ENCODE results near the gene TENM4.

TENM4 gene

GRCh38 chr11:79139900-79140299 is 300.9 kb downstream of the TENM4 start:
- Histone ChIP-seq H3K9ac (ENCODE audit: low read length) (no peak overlapping the region), H3K36me3 (ENCODE audit: control insufficient read depth, insufficient read depth, low read length) (no peaks in the 10 kb centered on the region), H3K9me3 (ENCODE audit: control insufficient read depth, low read length) (no peaks in the 10 kb centered on the region), H3K4me1 (ENCODE audit: control insufficient read depth, insufficient read depth, low read length) (no peaks in the 10 kb centered on the region), H3K4me3 (ENCODE audit: low read length) (no peak overlapping the region), H3K27me3 (ENCODE audit: control insufficient read depth, insufficient read depth, low read length) (no peaks in the 10 kb centered on the region)

GRCh38 chr11:79129702-79130101 is 311.1 kb downstream of the TENM4 start:
- Histone ChIP-seq H3K4me1 (ENCODE audit: control insufficient read depth, insufficient read depth, low read length) (no peaks in the 10 kb centered on the region), H3K9me3 (ENCODE audit: control insufficient read depth, low read length) (no peaks in the 10 kb centered on the region), H3K36me3 (ENCODE audit: control insufficient read depth, insufficient read depth, low read length) (no peaks in the 10 kb centered on the region), H3K27me3 (ENCODE audit: control insufficient read depth, insufficient read depth, low read length) (no peaks in the 10 kb centered on the region), H3K4me3 (ENCODE audit: low read length) (no peak overlapping the region), H3K9ac (ENCODE audit: low read length) (no peak overlapping the region)

DNA sequence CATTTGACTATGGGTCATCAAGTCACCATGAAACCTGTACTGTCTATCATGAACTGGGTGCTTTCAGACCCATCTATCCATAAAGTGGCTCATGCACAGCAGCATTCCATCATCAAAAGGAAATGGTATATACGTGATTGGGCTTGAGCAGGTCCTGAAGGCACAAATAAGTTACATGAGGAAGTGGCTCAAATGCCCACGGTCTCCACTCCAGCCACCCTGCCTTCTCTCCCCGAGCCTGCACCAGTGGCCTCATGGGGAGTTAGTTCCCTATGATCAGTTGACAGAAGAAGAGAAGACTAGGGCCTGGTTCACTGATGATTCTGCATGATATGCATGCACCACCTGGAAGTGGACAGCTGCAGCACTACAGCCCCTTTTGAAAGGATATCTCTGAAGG is 312.5 kb downstream of the TENM4 start:
- H3K9ac ChIP-seq (ENCODE audit: low read length), result no peak overlapping the region
- H3K9me3 ChIP-seq (ENCODE audit: control insufficient read depth, low read length), result no peaks in the 10 kb centered on the region
- H3K27me3 ChIP-seq (ENCODE audit: control insufficient read depth, insufficient read depth, low read length), result no peaks in the 10 kb centered on the region
- no peaks in the 10 kb centered on the region for H3K4me1 ChIP-seq (ENCODE audit: control insufficient read depth, insufficient read depth, low read length)
- H3K36me3 ChIP-seq (ENCODE audit: control insufficient read depth, insufficient read depth, low read length), result no peaks in the 10 kb centered on the region
- H3K4me3 ChIP-seq (ENCODE audit: low read length), result no peak overlapping the region

GRCh38 chr11:79122759-79123158 is 318.1 kb downstream of the TENM4 start:
- no peaks in the 10 kb centered on the region for H3K9me3 ChIP-seq (ENCODE audit: control insufficient read depth, low read length)
- no peak overlapping the region for H3K9ac ChIP-seq (ENCODE audit: low read length)
- H3K27me3 ChIP-seq (ENCODE audit: control insufficient read depth, insufficient read depth, low read length), result no peaks in the 10 kb centered on the region
- H3K4me1 ChIP-seq (ENCODE audit: control insufficient read depth, insufficient read depth, low read length), result no peaks in the 10 kb centered on the region
- no peak overlapping the region for H3K4me3 ChIP-seq (ENCODE audit: low read length)
- no peaks in the 10 kb centered on the region for H3K36me3 ChIP-seq (ENCODE audit: control insufficient read depth, insufficient read depth, low read length)

GRCh38 chr11:79121351-79121750 is 319.5 kb downstream of the TENM4 start:
- H3K36me3 ChIP-seq (ENCODE audit: control insufficient read depth, insufficient read depth, low read length), result no peaks in the 10 kb centered on the region
- no peak overlapping the region for H3K4me3 ChIP-seq (ENCODE audit: low read length)
- H3K4me1 ChIP-seq (ENCODE audit: control insufficient read depth, insufficient read depth, low read length), result no peaks in the 10 kb centered on the region
- no peaks in the 10 kb centered on the region for H3K27me3 ChIP-seq (ENCODE audit: control insufficient read depth, insufficient read depth, low read length)
- no peak overlapping the region for H3K9ac ChIP-seq (ENCODE audit: low read length)
- H3K9me3 ChIP-seq (ENCODE audit: control insufficient read depth, low read length), result no peaks in the 10 kb centered on the region

DNA sequence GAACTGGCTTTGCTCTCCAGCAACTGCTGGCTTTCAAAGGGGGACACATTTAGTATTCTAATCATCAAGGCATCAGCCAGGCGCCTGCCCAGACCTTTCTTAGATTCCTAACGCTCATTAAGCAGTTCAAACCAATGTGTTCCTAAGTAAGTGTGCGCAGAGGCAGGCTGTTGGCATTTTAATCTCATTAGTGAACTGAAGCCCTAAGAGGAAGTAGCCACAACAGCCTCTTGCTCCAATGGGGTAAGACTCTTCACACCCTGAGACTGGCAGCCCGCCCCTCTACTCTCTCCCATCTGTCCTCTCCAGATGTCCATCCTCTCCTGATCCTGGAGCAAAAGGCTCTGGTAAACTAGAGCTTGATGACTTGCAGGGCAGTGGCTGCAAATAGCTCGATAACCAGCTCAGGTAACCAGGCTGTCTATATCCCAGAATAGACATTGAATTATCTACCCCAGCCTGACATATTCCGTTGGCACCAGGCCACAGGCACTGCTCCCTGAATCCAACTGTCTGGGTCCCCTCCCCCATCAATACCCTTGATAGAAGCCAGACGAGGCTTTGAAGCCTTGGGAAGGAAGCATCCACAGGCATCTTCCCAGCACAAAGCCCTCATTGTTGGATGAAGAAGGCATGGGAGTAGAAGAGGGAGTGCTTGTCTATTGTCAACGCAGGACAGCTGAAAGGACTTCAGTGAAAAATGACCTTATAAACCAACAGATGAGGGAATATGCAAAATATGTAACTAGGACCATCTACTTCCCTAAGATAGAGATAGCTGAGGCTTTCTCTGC is 321.1 kb downstream of the TENM4 start:
- Histone ChIP-seq H3K27me3 (ENCODE audit: control insufficient read depth, insufficient read depth, low read length) (no peaks in the 10 kb centered on the region), H3K36me3 (ENCODE audit: control insufficient read depth, insufficient read depth, low read length) (no peaks in the 10 kb centered on the region), H3K9me3 (ENCODE audit: control insufficient read depth, low read length) (no peaks in the 10 kb centered on the region), H3K9ac (ENCODE audit: low read length) (no peak overlapping the region), H3K4me3 (ENCODE audit: low read length) (no peak overlapping the region), H3K4me1 (ENCODE audit: control insufficient read depth, insufficient read depth, low read length) (no peaks in the 10 kb centered on the region)

DNA sequence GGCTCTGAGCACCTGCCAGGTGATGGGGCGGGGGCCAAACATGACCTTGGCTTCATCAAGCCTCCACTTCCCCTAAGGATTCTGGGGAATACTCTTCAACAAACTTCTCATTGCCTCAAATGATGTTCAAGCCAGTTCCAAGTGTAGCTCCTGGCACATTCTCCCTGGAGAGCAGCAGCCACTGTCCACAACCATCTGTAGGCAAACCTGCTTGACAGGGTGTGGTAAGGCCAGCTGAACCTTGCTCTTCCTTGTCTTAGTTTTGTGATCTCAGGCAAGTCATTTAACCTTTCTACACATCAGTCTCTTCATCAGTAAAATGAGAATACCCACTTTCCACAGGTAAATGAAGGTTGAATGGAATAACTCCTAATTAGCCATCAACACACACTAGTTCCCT is 323.3 kb downstream of the TENM4 start:
- no peak overlapping the region for H3K4me3 ChIP-seq (ENCODE audit: low read length)
- H3K36me3 ChIP-seq (ENCODE audit: control insufficient read depth, insufficient read depth, low read length), result no peaks in the 10 kb centered on the region
- H3K9ac ChIP-seq (ENCODE audit: low read length), result no peak overlapping the region
- H3K27me3 ChIP-seq (ENCODE audit: control insufficient read depth, insufficient read depth, low read length), result no peaks in the 10 kb centered on the region
- H3K4me1 ChIP-seq (ENCODE audit: control insufficient read depth, insufficient read depth, low read length), result no peaks in the 10 kb centered on the region
- no peaks in the 10 kb centered on the region for H3K9me3 ChIP-seq (ENCODE audit: control insufficient read depth, low read length)

GRCh38 chr11:79116600-79116999 is 324.2 kb downstream of the TENM4 start:
- Histone ChIP-seq H3K9ac (ENCODE audit: low read length) (no peak overlapping the region), H3K27me3 (ENCODE audit: control insufficient read depth, insufficient read depth, low read length) (no peaks in the 10 kb centered on the region), H3K4me3 (ENCODE audit: low read length) (no peak overlapping the region), H3K36me3 (ENCODE audit: control insufficient read depth, insufficient read depth, low read length) (no peaks in the 10 kb centered on the region), H3K9me3 (ENCODE audit: control insufficient read depth, low read length) (no peaks in the 10 kb centered on the region), H3K4me1 (ENCODE audit: control insufficient read depth, insufficient read depth, low read length) (no peaks in the 10 kb centered on the region)

DNA sequence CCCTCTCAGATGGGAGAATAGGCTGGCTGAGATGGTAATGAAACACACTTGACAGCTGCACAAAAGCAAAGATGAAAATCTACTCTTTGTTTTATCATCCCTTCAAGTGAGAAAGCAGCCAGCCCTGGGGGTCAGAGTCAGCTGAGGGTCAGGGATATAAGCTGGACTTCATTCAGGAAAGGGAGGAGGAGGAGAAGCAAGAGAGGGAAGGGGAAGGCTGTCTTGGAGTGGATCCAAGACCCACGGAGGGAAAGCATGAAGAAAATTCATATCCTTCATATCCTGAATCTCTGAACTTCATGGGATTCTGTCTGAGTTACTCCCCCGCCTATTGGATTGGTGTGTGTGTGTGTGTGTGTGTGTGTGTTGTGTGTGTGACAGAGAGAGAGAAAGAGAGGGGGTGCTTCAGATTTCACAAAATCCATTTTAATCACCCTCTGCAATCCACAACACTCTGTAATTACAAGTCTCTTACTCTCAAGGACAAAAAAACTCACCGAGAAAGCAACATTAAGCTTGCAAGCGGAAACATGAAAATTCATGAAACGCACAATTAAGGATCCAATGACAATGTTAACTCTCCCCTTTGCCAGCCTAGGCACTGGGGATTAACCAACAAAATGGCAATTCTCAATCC is 327.7 kb downstream of the TENM4 start:
- H3K4me1 ChIP-seq (ENCODE audit: control insufficient read depth, insufficient read depth, low read length), result no peaks in the 10 kb centered on the region
- H3K4me3 ChIP-seq (ENCODE audit: low read length), result no peak overlapping the region
- no peaks in the 10 kb centered on the region for H3K9me3 ChIP-seq (ENCODE audit: control insufficient read depth, low read length)
- no peak overlapping the region for H3K9ac ChIP-seq (ENCODE audit: low read length)
- no peaks in the 10 kb centered on the region for H3K36me3 ChIP-seq (ENCODE audit: control insufficient read depth, insufficient read depth, low read length)
- H3K27me3 ChIP-seq (ENCODE audit: control insufficient read depth, insufficient read depth, low read length), result no peaks in the 10 kb centered on the region

DNA sequence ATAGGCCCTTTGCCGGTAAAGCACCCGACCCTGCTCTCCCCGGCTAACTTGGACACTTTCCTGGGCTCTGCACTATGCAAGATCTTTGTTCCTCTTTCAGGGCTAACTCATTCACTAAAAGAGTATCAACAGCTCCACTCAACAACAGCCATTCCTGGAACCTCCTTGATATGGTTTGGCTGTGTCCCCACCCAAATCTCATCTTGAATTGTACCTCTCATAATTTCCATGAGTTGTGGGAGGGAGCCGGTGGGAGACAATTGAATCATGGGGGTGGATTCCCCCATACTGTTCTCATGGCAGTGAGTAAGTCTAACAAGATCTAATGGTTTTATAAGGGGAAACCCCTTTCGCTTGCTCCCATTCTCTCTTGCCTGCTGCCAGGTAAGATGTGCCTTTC is 330.0 kb downstream of the TENM4 start:
- no peak overlapping the region for H3K4me3 ChIP-seq (ENCODE audit: low read length)
- H3K27me3 ChIP-seq (ENCODE audit: control insufficient read depth, insufficient read depth, low read length), result no peaks in the 10 kb centered on the region
- no peaks in the 10 kb centered on the region for H3K9me3 ChIP-seq (ENCODE audit: control insufficient read depth, low read length)
- no peaks in the 10 kb centered on the region for H3K4me1 ChIP-seq (ENCODE audit: control insufficient read depth, insufficient read depth, low read length)
- no peaks in the 10 kb centered on the region for H3K36me3 ChIP-seq (ENCODE audit: control insufficient read depth, insufficient read depth, low read length)
- H3K9ac ChIP-seq (ENCODE audit: low read length), result no peak overlapping the region

- no peaks in the 10 kb centered on the region for H3K4me1 ChIP-seq (ENCODE audit: control insufficient read depth, insufficient read depth, low read length)
- no peaks in the 10 kb centered on the region for H3K9me3 ChIP-seq (ENCODE audit: control insufficient read depth, low read length)
- H3K9ac ChIP-seq (ENCODE audit: low read length), result no peak overlapping the region
- no peaks in the 10 kb centered on the region for H3K36me3 ChIP-seq (ENCODE audit: control insufficient read depth, insufficient read depth, low read length)
- H3K4me3 ChIP-seq (ENCODE audit: low read length), result no peak overlapping the region
- no peaks in the 10 kb centered on the region for H3K27me3 ChIP-seq (ENCODE audit: control insufficient read depth, insufficient read depth, low read length)
Observed at GRCh38 chr11:79110321-79110720, 330.5 kb downstream of the TENM4 start.

DNA sequence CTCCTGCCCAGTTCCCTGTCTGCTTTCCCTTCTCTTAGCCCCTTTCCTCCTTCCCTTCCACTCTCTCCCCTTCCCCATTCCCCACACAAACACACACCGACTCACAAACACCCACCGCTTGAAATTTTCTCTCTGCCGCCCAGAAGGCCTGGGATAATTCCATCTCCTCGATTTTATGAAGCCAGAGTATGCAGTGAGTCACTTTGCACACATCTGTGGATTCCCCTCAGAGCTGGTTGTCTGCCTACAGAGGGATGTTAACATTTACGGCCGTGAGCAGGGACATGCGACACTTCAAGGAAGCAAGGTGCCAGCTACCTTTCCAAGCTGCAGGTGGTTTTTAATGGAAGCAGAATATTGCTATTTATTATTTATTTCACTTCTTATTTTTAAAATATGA is 332.0 kb downstream of the TENM4 start:
- Histone ChIP-seq H3K9ac (ENCODE audit: low read length) (no peak overlapping the region), H3K27me3 (ENCODE audit: control insufficient read depth, insufficient read depth, low read length) (no peaks in the 10 kb centered on the region), H3K9me3 (ENCODE audit: control insufficient read depth, low read length) (no peaks in the 10 kb centered on the region), H3K36me3 (ENCODE audit: control insufficient read depth, insufficient read depth, low read length) (no peaks in the 10 kb centered on the region), H3K4me3 (ENCODE audit: low read length) (no peak overlapping the region), H3K4me1 (ENCODE audit: control insufficient read depth, insufficient read depth, low read length) (no peaks in the 10 kb centered on the region)

All from mucosa of stomach (tissue), 1 donor.